ENCODE results near the gene TSPAN9.
A peak's percentile ranks its signal among the peaks of the same experiment; 100 is the strongest.

Gene TSPAN9

GRCh38 chr12:3076730-3077571 is at the start of gene TSPAN9:
Gene TSPAN9 (plus strand): TSS chr12:3077379. CDS start chr12:3201194, 123,815 bp downstream.
- peak; percentile 73 to 75 for DNase-seq

DNA sequence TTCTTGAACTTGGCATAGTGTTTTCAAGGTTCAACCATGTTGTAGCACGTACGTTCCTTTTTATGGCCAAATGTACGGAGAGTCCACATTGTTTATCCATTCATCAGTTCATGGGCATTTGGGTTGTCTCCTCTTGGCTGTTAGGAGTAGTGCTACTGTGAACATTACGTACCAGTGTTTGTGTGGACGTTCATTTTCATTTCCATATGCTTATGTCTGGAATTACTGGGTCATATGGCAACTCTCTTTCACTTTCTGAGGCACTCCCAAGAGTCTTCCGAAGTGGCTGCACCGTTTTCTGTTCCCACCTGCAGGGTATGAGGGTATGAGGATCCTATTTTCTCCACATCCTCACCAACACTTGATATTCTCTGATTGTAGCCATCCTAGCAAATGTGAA is 49.1 kb upstream of the TSPAN9 start:
- DNase-seq = no peak

GRCh38 chr12:3030821-3031429 is 46.3 kb upstream of the TSPAN9 start:
- DNase-seq = no peak

- DNase-seq = no peak
Observed at GRCh38 chr12:3032161-3032560, 45.0 kb upstream of the TSPAN9 start.

DNA sequence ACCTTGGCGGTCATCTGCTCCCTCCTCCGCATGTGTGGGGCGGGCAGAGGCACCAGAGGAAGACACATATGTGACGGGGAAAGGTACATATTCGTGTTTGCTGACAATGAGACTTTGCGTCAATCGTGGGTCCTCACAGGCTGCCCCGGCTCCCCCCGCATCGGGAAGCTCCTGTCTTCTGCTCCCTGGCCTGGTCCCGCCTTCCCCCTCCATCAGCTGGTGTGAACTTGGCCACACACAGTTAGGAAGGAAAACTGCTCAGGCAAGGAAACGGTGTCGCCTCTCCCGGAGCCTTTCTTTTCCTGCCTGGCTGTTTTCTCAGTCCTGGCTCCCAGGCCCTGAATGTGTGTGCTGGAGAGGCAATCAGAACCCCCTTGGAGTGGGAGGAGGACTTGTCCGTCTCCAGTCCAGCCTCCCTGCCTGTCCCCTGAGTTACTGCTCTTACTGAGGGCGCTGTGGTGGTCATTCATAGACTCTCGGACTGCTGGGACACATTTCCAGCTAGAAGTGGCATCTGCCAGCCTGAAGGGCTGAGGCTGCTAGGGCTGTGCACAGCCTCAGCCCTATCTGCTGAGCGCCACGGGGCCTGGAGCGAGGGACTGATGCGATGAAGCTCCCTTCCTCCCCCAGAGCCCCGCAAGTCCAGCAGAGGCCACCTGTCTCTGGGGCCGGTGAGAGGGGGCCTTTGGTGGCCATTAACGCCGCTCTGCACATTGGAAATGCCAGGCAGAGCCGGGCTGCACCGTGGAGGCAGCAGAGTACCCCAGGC is 44.2 kb upstream of the TSPAN9 start:
- DNase-seq = no peak

DNA sequence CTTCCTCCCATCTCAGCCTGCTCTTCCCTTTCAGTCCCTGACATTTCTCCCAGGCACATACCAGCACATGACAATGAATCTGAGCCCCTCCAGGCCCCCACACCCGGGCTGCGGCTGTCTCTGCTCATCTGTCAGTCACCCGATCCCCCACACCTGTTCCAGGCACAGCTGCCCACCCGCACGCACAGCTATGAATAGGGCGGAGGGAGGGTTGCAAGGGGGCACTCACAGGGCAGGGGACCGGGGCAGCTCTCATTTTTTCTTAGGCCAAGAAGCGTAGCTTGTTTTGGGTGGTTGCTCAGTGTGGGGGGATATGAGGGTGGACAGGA is 43.7 kb upstream of the TSPAN9 start:
- no peak for DNase-seq

DNA sequence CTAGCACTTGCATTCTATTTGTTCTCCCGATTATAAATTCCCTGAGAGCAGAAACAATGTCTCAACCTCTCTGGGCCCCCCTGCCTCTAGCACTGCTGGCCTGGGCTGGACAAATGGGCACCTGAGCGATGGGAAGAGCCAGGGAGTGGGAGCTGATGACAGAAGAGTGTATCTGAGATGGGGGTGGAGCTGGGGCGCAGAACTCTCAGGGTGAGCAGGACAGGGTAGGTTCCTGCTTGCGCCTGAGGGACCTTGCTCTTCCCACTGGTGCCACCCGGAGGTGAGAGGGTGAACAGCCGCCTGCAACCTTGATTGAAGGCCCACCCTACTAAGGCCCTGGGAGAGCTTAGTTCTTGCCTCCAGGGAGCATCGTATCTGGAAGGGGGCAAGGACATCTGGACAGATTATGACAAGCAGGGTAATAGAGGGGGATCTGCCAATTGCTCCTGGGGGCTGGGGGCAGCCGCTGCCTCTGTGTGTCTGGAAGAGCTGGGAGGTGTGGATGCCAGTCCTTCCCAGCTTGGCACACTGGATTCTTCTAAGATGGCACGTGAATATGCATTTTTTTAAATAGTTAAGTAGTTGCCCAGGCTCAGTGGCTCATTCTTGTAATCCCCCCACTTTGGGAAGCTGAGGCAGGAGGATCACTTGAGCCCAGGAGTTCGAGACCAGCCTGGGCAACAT is 43.0 kb upstream of the TSPAN9 start:
- DNase-seq = peak; percentile 42 to 64

- no peak for DNase-seq
Observed at GRCh38 chr12:3035171-3035570, 42.0 kb upstream of the TSPAN9 start.

DNA sequence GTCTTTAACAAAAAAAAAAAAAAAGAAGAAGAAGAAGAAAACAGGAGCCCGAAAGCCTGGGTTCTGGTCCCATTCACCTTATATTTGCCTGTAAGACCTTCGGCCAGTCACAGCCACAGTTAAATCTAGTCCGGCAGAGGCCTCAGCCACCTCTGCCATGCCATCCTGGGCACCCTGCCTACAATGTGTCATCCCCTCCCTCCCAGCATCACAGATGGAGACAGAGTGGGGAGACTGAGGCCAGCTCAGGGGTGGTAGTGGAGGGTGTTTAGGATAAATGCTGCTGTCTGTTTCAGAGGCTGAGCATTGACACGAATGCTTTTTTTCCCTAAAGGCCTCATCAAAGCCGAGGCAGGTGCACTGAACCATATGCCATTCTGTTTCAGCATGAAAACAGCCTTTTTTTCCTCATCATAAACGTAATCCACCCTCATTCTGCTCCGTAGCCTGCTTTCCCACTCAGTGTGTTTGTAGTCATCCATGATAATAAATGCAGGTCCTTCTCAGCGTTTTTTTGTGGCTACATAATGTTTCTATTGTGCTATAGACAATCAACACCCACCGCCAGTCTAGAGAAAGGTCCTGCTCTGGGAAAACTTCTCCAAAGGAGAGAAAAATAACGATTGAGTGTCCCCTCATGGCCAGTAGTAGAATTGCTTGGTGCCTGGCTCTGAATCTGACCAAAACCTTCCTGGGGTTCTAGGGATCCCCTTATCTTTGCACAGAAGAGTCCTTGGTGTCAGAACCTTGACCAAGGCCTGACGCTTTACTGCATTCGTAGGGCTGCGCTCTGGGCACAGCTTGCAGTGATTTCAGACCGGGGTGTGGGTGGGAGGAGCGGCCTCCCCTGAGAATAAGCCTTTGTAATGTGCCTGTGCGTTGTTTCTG is 41.1 kb upstream of the TSPAN9 start:
- no peak for DNase-seq

DNA sequence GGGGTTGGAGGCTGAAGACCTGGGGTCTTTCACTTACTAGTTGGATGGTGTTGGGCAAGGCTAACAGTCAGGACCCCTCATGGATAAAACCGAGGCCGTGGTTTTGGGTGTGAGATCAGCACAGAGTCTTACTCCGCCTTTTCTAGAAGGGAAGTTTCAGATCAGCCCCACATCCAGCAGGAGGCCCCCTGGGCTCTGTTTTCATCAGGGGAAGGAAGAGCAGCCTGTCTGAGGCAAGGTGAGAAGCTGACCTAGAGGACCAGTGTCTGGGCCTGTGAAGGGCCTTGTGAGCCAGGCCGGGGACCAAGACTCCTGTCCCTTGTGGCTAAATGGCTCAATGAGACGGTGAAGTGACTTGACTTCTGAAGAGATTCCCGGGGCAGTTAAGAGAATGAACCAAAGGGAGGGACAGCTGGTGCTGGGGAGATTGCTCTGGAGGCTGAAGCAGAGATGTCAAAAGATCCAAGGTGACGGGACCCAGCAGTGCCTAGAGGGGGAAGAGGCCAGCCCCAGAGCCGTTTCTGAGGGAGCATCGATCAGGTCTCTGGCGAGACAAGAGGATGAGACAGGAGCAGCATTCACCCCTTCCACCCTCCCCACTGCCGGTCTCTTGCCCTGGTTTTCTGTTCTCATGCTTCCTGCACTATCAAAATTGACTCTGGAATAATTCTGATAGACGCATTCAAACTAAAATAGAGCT is 40.1 kb upstream of the TSPAN9 start:
- no peak for DNase-seq

DNA sequence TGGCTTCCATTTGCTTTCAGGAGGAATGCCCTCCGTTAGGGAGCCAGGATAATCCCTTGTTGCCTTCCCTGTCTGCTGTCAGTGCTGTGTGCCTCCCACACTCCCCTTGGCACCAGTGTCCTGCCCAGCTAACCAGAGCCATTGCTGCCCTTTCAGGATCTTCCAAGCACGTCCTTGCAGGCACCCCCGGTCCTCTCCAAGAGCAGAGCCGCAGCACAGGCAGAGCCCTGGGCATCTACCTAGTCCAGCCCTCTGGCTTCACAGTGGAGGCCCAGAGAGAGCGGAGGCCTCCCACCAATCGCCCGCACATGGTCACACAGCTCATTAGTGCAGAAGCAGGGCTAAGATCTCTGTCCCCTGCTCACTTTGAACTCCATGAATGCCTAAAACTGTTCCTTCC is 39.0 kb upstream of the TSPAN9 start:
- DNase-seq = no peak

DNA sequence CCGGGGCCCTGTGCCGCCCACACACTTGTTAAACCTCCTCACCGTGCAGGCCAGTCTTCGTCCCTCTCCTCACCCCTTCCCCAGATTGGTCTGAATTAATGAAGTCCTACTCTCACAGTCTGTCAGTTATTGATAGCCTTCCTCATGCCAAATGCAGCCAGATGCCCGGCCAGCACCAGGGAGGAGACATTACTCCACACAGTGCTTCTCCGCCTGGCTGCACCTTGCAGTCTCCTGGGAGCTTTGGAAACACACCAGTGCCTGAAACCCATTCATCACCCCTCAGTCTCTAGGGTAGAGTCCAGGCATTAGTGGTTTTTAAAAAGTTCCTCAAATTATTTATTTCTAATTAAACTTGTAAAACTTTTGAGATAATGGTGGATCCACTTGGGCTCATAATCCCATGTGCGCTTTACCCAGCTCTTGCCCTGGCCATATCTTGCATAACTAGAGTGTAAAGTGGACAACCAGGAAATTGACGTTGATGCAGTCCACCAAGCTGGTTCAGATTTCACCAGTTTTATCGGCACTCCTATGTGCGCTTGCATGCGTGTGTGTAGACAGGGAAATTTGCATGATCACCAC is 38.2 kb upstream of the TSPAN9 start:
- no peak for DNase-seq

DNA sequence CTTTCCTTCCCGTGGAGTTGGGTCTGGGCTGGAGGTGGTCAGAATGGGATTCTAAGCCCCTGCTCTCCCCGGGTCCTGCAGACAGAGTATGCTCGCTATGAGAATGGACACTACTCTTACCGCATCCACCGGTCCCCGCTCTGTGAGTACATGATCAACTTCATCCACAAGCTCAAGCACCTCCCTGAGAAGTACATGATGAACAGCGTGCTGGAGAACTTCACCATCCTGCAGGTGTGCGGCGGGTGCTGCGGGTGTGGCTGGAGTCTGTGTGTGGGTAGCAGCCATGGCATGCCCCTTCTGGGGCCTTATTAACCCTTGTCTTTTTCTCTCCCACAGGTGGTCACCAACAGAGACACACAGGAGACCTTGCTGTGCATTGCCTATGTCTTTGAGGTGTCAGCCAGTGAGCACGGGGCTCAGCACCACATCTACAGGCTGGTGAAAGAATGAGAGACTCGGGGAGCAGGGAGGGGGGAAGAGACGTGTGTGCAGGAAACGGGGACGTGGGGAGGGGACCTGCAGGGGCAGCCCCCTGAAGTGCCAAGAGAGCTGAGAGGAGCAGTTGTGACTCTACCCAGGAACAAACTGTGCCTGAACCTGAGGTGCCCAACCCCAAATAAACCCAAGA is 37.0 kb upstream of the TSPAN9 start:
- no peak for DNase-seq

GRCh38 chr12:3040663-3041544 is 36.3 kb upstream of the TSPAN9 start:
- no peak for DNase-seq

- peak; percentile 50 to 61 for DNase-seq
Observed at GRCh38 chr12:3041558-3042164, 35.5 kb upstream of the TSPAN9 start.

DNA sequence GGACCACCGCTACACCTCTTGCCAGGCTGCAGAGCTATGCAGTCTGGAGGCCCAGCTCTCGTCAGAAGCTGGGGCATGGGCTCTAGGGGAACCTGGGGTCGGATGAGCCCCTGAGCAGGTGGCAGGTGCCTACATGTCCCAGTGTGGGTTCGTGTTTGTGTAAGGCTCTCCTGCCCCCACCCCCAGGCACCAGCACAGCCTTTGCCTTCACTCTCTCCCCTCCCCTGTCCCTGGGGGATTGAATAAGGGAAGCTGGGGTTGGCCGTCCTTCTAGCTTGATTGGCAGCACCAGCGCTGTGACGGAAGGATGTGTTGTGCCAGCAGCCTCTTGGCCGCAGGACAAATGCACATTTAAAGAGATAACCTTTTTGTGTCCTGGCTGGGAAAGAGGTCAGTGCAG is 34.8 kb upstream of the TSPAN9 start:
- DNase-seq = no peak

GRCh38 chr12:3042826-3043225 is 34.4 kb upstream of the TSPAN9 start:
- DNase-seq = no peak

DNA sequence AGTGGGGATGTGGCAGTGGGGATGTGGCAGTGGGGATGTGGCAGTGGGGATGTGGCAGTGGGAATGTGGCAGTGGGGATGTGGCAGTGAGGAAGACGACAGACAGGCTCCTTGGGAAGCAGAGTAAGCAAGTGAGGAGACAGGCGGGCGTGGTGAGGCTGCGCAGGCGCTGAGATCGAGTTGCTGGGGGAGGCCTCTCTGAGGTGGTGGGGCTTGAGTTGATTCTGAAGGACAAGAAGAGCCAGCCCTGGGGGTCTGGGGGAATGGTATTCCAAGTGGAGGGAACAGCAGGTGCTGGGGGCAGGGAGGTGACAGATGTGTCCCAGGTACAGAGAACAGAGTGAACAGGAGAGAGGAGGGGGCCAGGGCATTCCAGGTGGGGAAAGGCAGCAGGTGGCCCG is 33.8 kb upstream of the TSPAN9 start:
- no peak for DNase-seq

GRCh38 chr12:3044141-3044630 is 33.0 kb upstream of the TSPAN9 start:
- no peak for DNase-seq
